CD4-positive, alpha-beta T cell treated with Interleukin-12 subunit alpha and Interleukin-12 subunit beta, for 1 hour (primary cell): ENCODE data around the gene CCDC185.

Source experiments
- DNase-seq: peaks from one replicate; pipeline ENCODE4 v3.0.0-alpha.2; 2020

Gene CCDC185

GRCh38 chr1:223393275-223394214 is at the start of gene CCDC185:
CCDC185 (plus strand) TSS chr1:223393415; CDS start chr1:223393476, 61 bp downstream.
- DNase-seq: no peak

- no peak for DNase-seq
Measured at GRCh38 chr1:223343692-223344091, 49.5 kb upstream of the CCDC185 start.

GRCh38 chr1:223344491-223344890 is 48.7 kb upstream of the CCDC185 start:
- DNase-seq: no peak

GRCh38 chr1:223345720-223346119 is 47.5 kb upstream of the CCDC185 start:
- no peak for DNase-seq

GRCh38 chr1:223346311-223346710 is 46.9 kb upstream of the CCDC185 start:
- DNase-seq: no peak

GRCh38 chr1:223347583-223347982 is 45.6 kb upstream of the CCDC185 start:
- DNase-seq: no peak

GRCh38 chr1:223348439-223348838 is 44.8 kb upstream of the CCDC185 start:
- DNase-seq: no peak

- DNase-seq: no peak
Measured at GRCh38 chr1:223349241-223349640, 44.0 kb upstream of the CCDC185 start.

GRCh38 chr1:223350361-223350908 is 42.8 kb upstream of the CCDC185 start:
- DNase-seq: no peak

GRCh38 chr1:223352944-223353343 is 40.3 kb upstream of the CCDC185 start:
- no peak for DNase-seq

- no peak for DNase-seq
Measured at GRCh38 chr1:223353939-223354338, 39.3 kb upstream of the CCDC185 start.

GRCh38 chr1:223355699-223356098 is 37.5 kb upstream of the CCDC185 start:
- DNase-seq: no peak

- peak; percentile 2 for DNase-seq
Measured at GRCh38 chr1:223358826-223359225, 34.4 kb upstream of the CCDC185 start.

GRCh38 chr1:223363057-223363855 is 30.0 kb upstream of the CCDC185 start:
- DNase-seq: no peak

GRCh38 chr1:223363856-223364684 is 29.1 kb upstream of the CCDC185 start, which contains the start of gene SUSD4:
SUSD4 (minus strand) TSS chr1:223364176; CDS start chr1:223363425, 751 bp downstream.
- peak; percentile 76 for DNase-seq

- peak; percentile 7 for DNase-seq
Measured at GRCh38 chr1:223364685-223365382, 28.4 kb upstream of the CCDC185 start.

GRCh38 chr1:223374064-223374610 is 19.1 kb upstream of the CCDC185 start:
- DNase-seq: no peak

- no peak for DNase-seq
Measured at GRCh38 chr1:223378754-223379153, 14.5 kb upstream of the CCDC185 start.

GRCh38 chr1:223386013-223386412 is 7.2 kb upstream of the CCDC185 start:
- no peak for DNase-seq

GRCh38 chr1:223390618-223391017 is 2.6 kb upstream of the CCDC185 start:
- DNase-seq: no peak

- no peak for DNase-seq
Measured at GRCh38 chr1:223394242-223394641, 1.0 kb downstream of the CCDC185 start.
